Measurements from ENCODE around the gene TUBB1.

GRCh38 chr20:58982406-58983114 is 36.7 kb upstream of the TUBB1 start:
- no peak for TF ChIP-seq POLR2AphosphoS5 (IDR thresholded peaks at IDR 0.05; ENCODE audit: low read depth)
- no peak for TF ChIP-seq CTCF (IDR thresholded peaks at IDR 0.05; ENCODE audit: insufficient read depth, low read length)

Measured in HL-60 (cell line).